Endothelial cell of umbilical vein (primary cell): ENCODE data around the gene CELSR1. TPM values are rescaled to one million over a fixed set of nuclear protein-coding genes. Genes with fewer than 3 reads are reported as not detected.

Source experiments
- BruUV-seq: library from RNA; stranded (reverse); fragments of 400-500 nt; replicated peaks from 2 replicates; lab custom pipeline; 2021; lab: Mats Ljungman, UMichigan
- CTCF ChIA-PET: fragments of 300-600, 350-600 bp; sonication (Branson Sonifier 250); formaldehyde crosslinking; loops from one replicate; lab custom pipeline; 2021; ENCODE audit warnings: antibody characterized with exemption, inconsistent platforms; lab: Charles Lee
- POLR2A ChIA-PET: fragments of 300-600, 350-600 bp; sonication (Branson Sonifier 250); formaldehyde crosslinking; loops from one replicate; lab custom pipeline; 2021; ENCODE audit warnings: antibody characterized with exemption, inconsistent platforms; lab: Charles Lee
- DNase-seq: peaks from one replicate; pipeline ENCODE4 v3.0.0-alpha.2; 2011; ENCODE audit warnings: low read depth, low spot score
- FAIRE-seq: peaks from 2 replicates; lab custom pipeline; 2011; peaks lifted over from hg19 to GRCh38; lab: Jason Lieb, UNC
- H2AFZ ChIP-seq: 2 replicates; pipeline ENCODE4 v1.6.0; 2012; ENCODE audit warnings: low read depth, low read length, control low read depth, inconsistent platforms
- H3K27ac ChIP-seq: 2 replicates; pipeline ENCODE4 v1.5.1; 2011; ENCODE audit warnings: low read depth, mild to moderate bottlenecking, control low read depth, low read length, moderate library complexity; ENCODE audit not compliant: insufficient read depth
- H3K27me3 ChIP-seq, 2 experiments: 2 replicates each; pipeline versions ENCODE4 v1.6.0 to v1.6.1; 2011; ENCODE audit warnings: low read length in 2 of 2, mixed read lengths in 1 of 2; ENCODE audit not compliant: control insufficient read depth in 2 of 2, insufficient read depth in 2 of 2
- H3K36me3 ChIP-seq, 2 experiments: 2 replicates in 1 of 2; 3 replicates in 1 of 2; pipeline ENCODE4 v1.5.1; 2011; ENCODE audit warnings: low read length in 2 of 2, mild to moderate bottlenecking in 1 of 2, moderate library complexity in 1 of 2; ENCODE audit not compliant: control insufficient read depth in 2 of 2, insufficient read depth in 2 of 2; ENCODE audit errors: extremely low read depth in 1 of 2
- H3K4me1 ChIP-seq: 3 replicates; pipeline ENCODE4 v1.5.1; 2011; ENCODE audit warnings: mild to moderate bottlenecking, low read length; ENCODE audit not compliant: control insufficient read depth, insufficient read depth; ENCODE audit errors: extremely low read depth
- H3K4me2 ChIP-seq: 2 replicates; pipeline ENCODE4 v1.6.1; 2011; ENCODE audit warnings: low read length, control low read depth, mixed read lengths; ENCODE audit not compliant: insufficient read depth
- H3K4me3 ChIP-seq, 3 experiments: fragments of 200-600 bp in 1 of 3; sonication (generic), shearing (Covaris generic) in 1 of 3; replicated peaks in 1 of 3; 2 replicates each; pipeline ENCODE4 v1.5.1; 2011 to 2016; ENCODE audit warnings: control low read depth in 3 of 3, low read length in 3 of 3, mild to moderate bottlenecking in 2 of 3, inconsistent platforms in 1 of 3, low read depth in 1 of 3, moderate library complexity in 1 of 3; ENCODE audit not compliant: insufficient read depth in 1 of 3
- H3K79me2 ChIP-seq: 2 replicates; pipeline ENCODE4 v1.6.0; 2012; ENCODE audit warnings: low read length, inconsistent platforms; ENCODE audit not compliant: control insufficient read depth, insufficient read depth
- H3K9ac ChIP-seq: replicated peaks from 2 replicates; pipeline ENCODE3; 2011; ENCODE audit warnings: low read length, control low read depth; ENCODE audit not compliant: insufficient read depth; ENCODE audit errors: extremely low read depth
- H3K9me1 ChIP-seq: replicated peaks from 3 replicates; pipeline ENCODE4 v1.6.0; 2011; ENCODE audit warnings: mild to moderate bottlenecking, low read length; ENCODE audit not compliant: control insufficient read depth, insufficient read depth; ENCODE audit errors: extremely low read depth
- H3K9me3 ChIP-seq: replicated peaks from 2 replicates; pipeline ENCODE4 v1.5.1; 2012; ENCODE audit warnings: low read length, inconsistent platforms; ENCODE audit not compliant: control insufficient read depth, insufficient read depth
- H4K20me1 ChIP-seq: replicated peaks from 2 replicates; pipeline ENCODE3; 2011; ENCODE audit warnings: mild to moderate bottlenecking, low read length; ENCODE audit not compliant: control insufficient read depth, insufficient read depth; ENCODE audit errors: extremely low read depth
- EZH2 ChIP-seq: IDR thresholded peaks from 2 replicates; pipeline ENCODE4 v1.6.1; 2012; ENCODE audit warnings: borderline replicate concordance, low read depth, mild to moderate bottlenecking, moderate library complexity, low read length, inconsistent platforms; ENCODE audit not compliant: severe bottlenecking
- FOS ChIP-seq: IDR thresholded peaks from 2 replicates; pipeline ENCODE4 v1.6.1; 2011; ENCODE audit warnings: mild to moderate bottlenecking, low read length, moderate library complexity, borderline replicate concordance; ENCODE audit not compliant: insufficient read depth
- GATA2 ChIP-seq: IDR thresholded peaks from 2 replicates; pipeline ENCODE4 v1.7.0; 2011; ENCODE audit warnings: low read depth, mild to moderate bottlenecking, moderate library complexity, mixed read lengths, low read length; ENCODE audit not compliant: insufficient read length, insufficient read depth
- JUN ChIP-seq: IDR thresholded peaks from 2 replicates; pipeline ENCODE4 v1.6.1; 2011; ENCODE audit warnings: borderline replicate concordance, low read depth; ENCODE audit not compliant: insufficient read length, insufficient read depth
- MYC ChIP-seq: IDR thresholded peaks from one replicate; pipeline ENCODE4 v1.6.1; 2011; ENCODE audit warnings: mild to moderate bottlenecking, low read depth, low read length
- POLR2A ChIP-seq: IDR thresholded peaks from 2 replicates; pipeline ENCODE4 v1.6.1; 2012; ENCODE audit warnings: low read depth, mild to moderate bottlenecking, control low read depth, low read length
- POLR2AphosphoS5 ChIP-seq: IDR thresholded peaks from 2 replicates; pipeline ENCODE4 v1.6.1; 2012; ENCODE audit warnings: low read depth, mild to moderate bottlenecking, control low read depth, low read length, moderate library complexity; ENCODE audit not compliant: insufficient read depth
- dilution Hi-C: fragments of 300-500 bp; cut with MboI; formaldehyde crosslinking; loops from one replicate; pipeline ENCODE4 v1.15.0; 2019; ENCODE audit warnings: low sequenced_read_pairs; ENCODE audit not compliant: extremely low pct_ligation_motif_present
- intact Hi-C: fragments of 100-400 bp; cut with micrococcal nuclease; formaldehyde crosslinking; loops from one replicate; pipeline ENCODE4 v1.10.0; 2022
- polyA plus RNA-seq, 4 experiments: library from polyadenylated mRNA; depleted of rRNA in 3 of 4; stranded (reverse) in 3 of 4; unstranded in 1 of 4; fragments of >200 nt; gene quantifications; 2 replicates each; pipeline versions ENCODE4 v1.2.1 to v1.2.3, GENCODE V29; 2011 to 2012; ENCODE audit warnings: missing spikeins in 1 of 4
- total RNA-seq: library from RNA; stranded (reverse); gene quantifications from 2 replicates; pipeline ENCODE4 v1.2.3, GENCODE V29; 2021
- TF ChIP-seq, protein P1 (sequence below), 2 donors: IDR thresholded peaks; 1 replicate in 1 of 2; 2 replicates in 1 of 2; pipeline ENCODE4 v1.5.1; 2011; ENCODE audit warnings: low read length in 2 of 2, mild to moderate bottlenecking in 2 of 2, moderate library complexity in 2 of 2, control low read depth in 1 of 2, inconsistent platforms in 1 of 2, low read depth in 1 of 2; ENCODE audit not compliant: insufficient read depth in 1 of 2; ENCODE audit errors: extremely low read depth in 1 of 2
- TF ChIP-seq, protein P2 (sequence below): IDR thresholded peaks from 2 replicates; pipeline ENCODE4 v1.6.1; 2011; ENCODE audit not compliant: insufficient read depth, insufficient read length

CELSR1 gene
- total and polyA plus RNA-seq, 2 donors (not counting 3 experiments of a cell fraction or from before 2014, with no cell fraction given), result 3.7 to 5.4 TPM

DNA sequence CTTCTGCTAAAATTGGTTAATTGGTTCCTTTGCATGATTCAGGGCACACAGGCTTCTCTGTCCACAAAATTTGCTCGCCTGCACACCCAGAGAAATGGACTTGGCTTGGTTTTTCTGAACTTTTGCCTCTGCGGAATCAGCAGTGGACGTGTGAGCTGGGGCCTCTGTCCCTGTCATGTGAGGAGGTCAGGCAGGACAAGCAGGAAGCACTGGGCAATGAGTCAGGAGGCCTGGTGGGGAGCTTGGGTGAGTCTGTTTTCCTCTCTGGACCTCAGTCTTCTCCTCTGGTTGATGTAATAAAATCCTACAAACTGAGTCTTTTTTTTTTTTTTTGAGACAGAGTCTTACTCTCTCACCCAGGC lies 10.4 kb upstream of the CELSR1 start:
- no peak overlapping the region for H3K4me2 ChIP-seq
- H3K79me2 ChIP-seq, result no peaks in the 10 kb centered on the region
- TF ChIP-seq FOS (peak; percentile 87), JUN (peak; percentile 50)
- TF ChIP-seq, protein P1, sequence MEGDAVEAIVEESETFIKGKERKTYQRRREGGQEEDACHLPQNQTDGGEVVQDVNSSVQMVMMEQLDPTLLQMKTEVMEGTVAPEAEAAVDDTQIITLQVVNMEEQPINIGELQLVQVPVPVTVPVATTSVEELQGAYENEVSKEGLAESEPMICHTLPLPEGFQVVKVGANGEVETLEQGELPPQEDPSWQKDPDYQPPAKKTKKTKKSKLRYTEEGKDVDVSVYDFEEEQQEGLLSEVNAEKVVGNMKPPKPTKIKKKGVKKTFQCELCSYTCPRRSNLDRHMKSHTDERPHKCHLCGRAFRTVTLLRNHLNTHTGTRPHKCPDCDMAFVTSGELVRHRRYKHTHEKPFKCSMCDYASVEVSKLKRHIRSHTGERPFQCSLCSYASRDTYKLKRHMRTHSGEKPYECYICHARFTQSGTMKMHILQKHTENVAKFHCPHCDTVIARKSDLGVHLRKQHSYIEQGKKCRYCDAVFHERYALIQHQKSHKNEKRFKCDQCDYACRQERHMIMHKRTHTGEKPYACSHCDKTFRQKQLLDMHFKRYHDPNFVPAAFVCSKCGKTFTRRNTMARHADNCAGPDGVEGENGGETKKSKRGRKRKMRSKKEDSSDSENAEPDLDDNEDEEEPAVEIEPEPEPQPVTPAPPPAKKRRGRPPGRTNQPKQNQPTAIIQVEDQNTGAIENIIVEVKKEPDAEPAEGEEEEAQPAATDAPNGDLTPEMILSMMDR (IDR thresholded peaks at IDR 0.05; ENCODE audit: extremely low read depth in 1 of 2, insufficient read depth in 1 of 2, low read depth in 1 of 2, low read length in 2 of 2), result no peak
- ChIA-PET POLR2A (interaction anchor here (1.5 kb wide), 1 partner anchor 212 kb away, joined by 3 read pairs; the partner anchor contains the start of gene TRMU), CTCF (interaction anchor here (1.0 to 2.8 kb wide), 2 partner anchors 15 to 180 kb away, joined by 6 to 22 read pairs; no protein-coding TSS in a partner anchor)
- dilution Hi-C loops (no loop called here), intact Hi-C loops (no loop called here)
- no peaks in the 10 kb centered on the region for H3K9me3 ChIP-seq
- DNase-seq (peak; percentile 80), FAIRE-seq (peak; percentile 94)
- H4K20me1 ChIP-seq, result no peaks in the 10 kb centered on the region
- BruUV-seq, result no TSS peak
- no peak overlapping the region for H3K9ac ChIP-seq
- H3K9me1 ChIP-seq, result no peaks in the 10 kb centered on the region
- no peak overlapping the region for H2AFZ ChIP-seq
- peaks cover 20% of the 10 kb centered on the region for H3K4me1 ChIP-seq
- H3K27me3 ChIP-seq, result no peaks in the 10 kb centered on the region
- no peaks in the 10 kb centered on the region for H3K36me3 ChIP-seq
- H3K27ac ChIP-seq, result peak overlapping the region; percentile 19
- H3K4me3 ChIP-seq, result no peak overlapping the region

DNA sequence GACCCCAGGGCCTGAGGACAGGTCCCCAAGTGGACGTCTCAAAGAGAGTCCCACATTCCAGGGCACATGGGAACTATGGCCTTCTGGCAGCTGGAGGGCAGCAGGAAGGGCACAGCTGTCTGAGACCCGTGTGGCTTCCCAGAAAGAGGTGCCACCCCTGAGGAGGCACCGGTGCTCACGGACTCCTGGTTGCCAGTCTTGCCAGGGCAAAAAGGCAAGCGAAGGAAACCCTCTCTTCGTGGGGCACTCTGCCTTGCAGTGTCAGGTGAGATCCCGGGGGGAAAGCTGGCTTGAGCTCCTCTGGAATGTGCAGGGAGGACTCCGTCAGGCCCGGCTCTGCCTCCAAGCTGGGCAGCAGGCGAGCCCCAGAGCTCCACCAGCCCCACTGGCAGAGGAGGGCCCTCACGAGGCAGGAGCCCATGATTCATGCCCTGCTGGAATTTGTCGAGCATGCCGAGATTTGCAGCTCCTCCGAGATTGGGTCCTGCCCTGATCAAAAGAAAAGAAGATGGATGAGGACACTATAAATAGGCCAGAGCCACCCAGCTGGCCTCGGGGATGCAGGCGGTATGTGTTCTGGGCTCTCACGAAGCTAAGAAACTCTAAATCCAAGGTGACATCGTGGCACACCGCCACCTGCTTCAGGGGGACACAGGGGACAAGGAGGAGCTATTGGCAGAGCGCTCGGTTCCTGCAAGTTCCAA lies 9.9 kb upstream of the CELSR1 start:
- Histone ChIP-seq H3K4me3 (no peak overlapping the region), H3K4me2 (no peak overlapping the region), H3K36me3 (no peaks in the 10 kb centered on the region), H3K27ac (peak overlapping the region; percentile 19), H3K9me1 (no peaks in the 10 kb centered on the region), H3K27me3 (no peaks in the 10 kb centered on the region), H3K4me1 (peaks cover 20% of the 10 kb centered on the region), H4K20me1 (no peaks in the 10 kb centered on the region), H3K9ac (no peak overlapping the region), H3K79me2 (no peaks in the 10 kb centered on the region), H3K9me3 (no peaks in the 10 kb centered on the region), H2AFZ (peak overlapping the region; percentile 79)
- POLR2A ChIA-PET, result interaction anchor here (1.5 kb wide), 1 partner anchor 211 kb away, joined by 3 read pairs; the partner anchor contains the start of gene TRMU
- DNase-seq, result peak; percentile 24
- FAIRE-seq, result no peak
- CTCF ChIA-PET, result interaction anchor here (1.0 to 2.8 kb wide), 2 partner anchors 16 to 180 kb away, joined by 6 to 22 read pairs; no protein-coding TSS in a partner anchor
- intact Hi-C loops, result no loop called here
- TF ChIP-seq POLR2AphosphoS5 (no peak), MYC (no peak), POLR2A (no peak), EZH2 (no peak), GATA2 (no peak), FOS (no peak), JUN (no peak)
- TF ChIP-seq, protein P1 (IDR thresholded peaks at IDR 0.05; ENCODE audit: extremely low read depth in 1 of 2, insufficient read depth in 1 of 2, low read depth in 1 of 2, low read length in 2 of 2), result no peak
- TF ChIP-seq, protein P2, sequence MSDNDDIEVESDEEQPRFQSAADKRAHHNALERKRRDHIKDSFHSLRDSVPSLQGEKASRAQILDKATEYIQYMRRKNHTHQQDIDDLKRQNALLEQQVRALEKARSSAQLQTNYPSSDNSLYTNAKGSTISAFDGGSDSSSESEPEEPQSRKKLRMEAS, result no peak
- no TSS peak for BruUV-seq
- dilution Hi-C loops, result no loop called here
